Activated naive CD4-positive, alpha-beta T cell treated with anti-CD3 and anti-CD28 coated beads, Interleukin-2, amount 10 ng/mL, durations not matched to agents 7 days and 5 days (primary cell): Measurements from ENCODE around the gene NOL4L.

Experiments
- CTCF ChIA-PET: fragments of 350-600 bp; sonication (Branson Sonifier 250); formaldehyde crosslinking; loops from one replicate; lab custom pipeline; 2021; ENCODE audit warnings: antibody characterized with exemption; lab: Charles Lee
- DNase-seq: peaks from one replicate; pipeline ENCODE4 v3.0.0-alpha.2; 2020
- H3K27ac Mint-ChIP-seq: one replicate; pipeline ENCODE4 v1.8.0; 2021; ENCODE audit warnings: mild to moderate bottlenecking, moderate library complexity, mixed read lengths
- H3K27me3 Mint-ChIP-seq: one replicate; pipeline ENCODE4 v1.8.0; 2021; ENCODE audit warnings: mild to moderate bottlenecking, mixed read lengths
- H3K36me3 Mint-ChIP-seq: one replicate; pipeline ENCODE4 v1.8.0; 2021; ENCODE audit warnings: mixed read lengths
- H3K4me1 Mint-ChIP-seq: one replicate; pipeline ENCODE4 v1.8.0; 2021; ENCODE audit warnings: mixed read lengths
- H3K4me3 Mint-ChIP-seq: one replicate; pipeline ENCODE4 v1.8.0; 2021; ENCODE audit warnings: mild to moderate bottlenecking, moderate library complexity, mixed read lengths
- H3K9me3 Mint-ChIP-seq: one replicate; pipeline ENCODE4 v1.8.0; 2021; ENCODE audit warnings: mixed read lengths

NOL4L gene

DNA sequence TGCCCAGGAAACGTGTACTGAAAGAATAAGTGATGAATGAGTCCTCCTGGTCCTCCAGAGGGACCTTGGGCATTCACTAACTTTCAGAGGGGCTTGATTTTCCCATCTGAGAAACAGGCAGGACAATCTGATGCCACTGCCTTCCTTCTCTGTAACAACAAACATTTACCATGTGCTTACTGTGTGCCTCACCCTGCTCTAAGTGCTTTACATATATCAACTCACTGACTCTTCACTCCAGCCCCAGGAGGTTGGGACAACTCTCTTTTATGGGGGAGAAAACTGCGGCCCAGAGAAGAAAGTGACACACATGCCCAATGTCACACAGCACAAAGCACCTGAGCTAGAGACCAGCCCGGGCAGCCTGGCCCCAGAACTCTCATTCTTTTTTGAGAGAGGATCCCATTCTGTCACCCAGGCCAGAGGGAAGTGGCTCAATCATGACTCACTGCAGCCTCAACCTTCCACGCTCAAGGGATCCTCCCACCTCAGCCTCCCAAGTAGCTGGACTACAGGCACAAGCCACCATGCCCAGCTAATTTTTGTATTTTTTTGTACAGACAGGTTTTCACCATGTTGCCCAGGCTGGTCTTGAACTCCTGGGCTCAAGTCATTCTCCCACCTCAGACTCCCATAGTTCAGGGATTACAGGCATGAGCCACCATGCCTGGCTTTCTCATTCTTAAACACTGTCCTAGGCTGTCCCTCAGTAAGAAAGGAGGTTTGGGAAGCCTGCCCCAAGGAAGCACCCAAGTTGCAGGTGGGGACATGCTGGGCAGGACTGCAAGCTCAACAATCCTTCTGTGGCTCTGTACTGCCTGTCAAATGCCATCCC is 38.0 kb downstream of the NOL4L start:
- H3K27ac Mint-ChIP-seq: no peak overlapping the region
- DNase-seq: no peak
- no peak overlapping the region for H3K4me3 Mint-ChIP-seq
- CTCF ChIA-PET: no interaction called here
- peaks cover 36% of the 10 kb centered on the region for H3K4me1 Mint-ChIP-seq
- peaks cover 33% of the 10 kb centered on the region for H3K36me3 Mint-ChIP-seq
- H3K27me3 Mint-ChIP-seq: no peaks in the 10 kb centered on the region
- no peaks in the 10 kb centered on the region for H3K9me3 Mint-ChIP-seq

DNA sequence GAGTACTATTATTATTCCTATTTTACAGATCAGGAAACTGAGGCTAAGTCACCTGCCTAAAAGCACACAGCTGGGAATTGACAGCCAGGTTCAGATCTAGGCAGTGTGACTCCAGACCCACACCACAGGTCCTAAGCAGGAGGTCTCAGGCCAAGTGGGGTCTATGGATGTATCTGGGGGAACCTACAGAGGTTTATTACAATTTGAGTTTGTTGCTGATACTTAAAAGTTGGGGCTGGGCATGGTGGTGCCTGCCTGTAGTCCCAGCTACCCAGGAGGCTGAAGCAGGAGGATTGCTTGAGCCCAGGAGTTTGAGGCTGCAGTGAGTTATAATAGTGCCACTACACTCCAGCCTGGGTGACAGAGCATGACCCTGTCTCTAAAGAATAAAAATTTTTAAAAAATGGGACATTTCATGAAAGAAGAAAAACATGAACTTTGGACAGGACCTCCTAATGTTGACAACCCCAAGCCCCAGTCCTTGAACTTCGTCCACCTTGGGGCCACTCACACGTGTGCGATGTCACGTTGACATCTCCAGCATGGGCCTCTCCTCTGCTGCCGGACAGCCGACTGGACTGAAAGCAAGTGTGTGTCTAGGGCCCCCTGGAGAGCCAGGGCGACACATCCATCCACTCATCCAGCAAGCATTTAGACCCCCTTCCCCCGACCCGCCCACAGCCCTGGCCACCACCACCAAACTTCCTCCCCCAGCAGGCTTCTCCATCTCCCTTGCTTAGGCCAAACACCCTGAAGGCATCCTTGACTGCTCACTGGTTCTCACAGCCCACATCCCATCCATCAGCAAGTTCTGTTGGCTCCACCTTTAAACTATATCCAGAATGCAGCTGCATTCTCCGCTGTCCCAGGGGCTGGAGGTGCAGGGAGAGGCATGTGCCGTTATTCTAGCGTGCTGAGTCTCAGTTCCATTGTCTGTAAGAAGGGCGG is 40.0 kb downstream of the NOL4L start:
- H3K4me1 Mint-ChIP-seq: peaks cover 52% of the 10 kb centered on the region
- CTCF ChIA-PET: interaction anchor here (0.8 to 9.6 kb wide), 3 partner anchors 20 to 36 kb away, joined by 3 to 173 read pairs (median 3); no protein-coding TSS in a partner anchor

DNA sequence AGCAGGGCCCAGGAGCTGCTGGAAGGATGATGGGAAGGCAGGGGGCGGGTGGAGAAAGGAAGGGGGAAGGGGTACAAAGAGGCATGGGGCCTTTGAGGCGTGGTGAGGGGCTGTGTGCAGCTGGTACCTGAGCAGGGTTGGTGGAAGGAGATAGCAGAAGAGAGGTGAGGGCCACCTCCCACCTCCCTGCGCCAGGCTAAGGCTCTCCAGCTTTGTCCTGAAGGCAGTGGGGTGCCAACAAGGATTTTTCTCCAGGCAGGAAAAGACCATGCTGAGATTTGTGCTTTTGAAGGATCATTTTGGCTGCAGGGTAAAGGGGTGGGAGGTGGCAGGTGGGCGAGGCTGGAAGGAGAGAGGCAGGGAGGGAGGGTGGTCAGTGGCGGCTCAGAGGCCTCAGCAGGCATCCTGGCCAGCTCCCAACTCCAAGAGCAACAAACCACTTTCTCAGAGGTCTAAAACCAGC is 40.8 kb downstream of the NOL4L start:
- DNase-seq: no peak
- Mint-ChIP-seq H3K36me3 (peaks cover 37% of the 10 kb centered on the region), H3K27ac (no peak overlapping the region), H3K4me1 (peaks cover 61% of the 10 kb centered on the region), H3K9me3 (no peaks in the 10 kb centered on the region), H3K27me3 (no peaks in the 10 kb centered on the region), H3K4me3 (no peak overlapping the region)
- CTCF ChIA-PET: interaction anchor here (9.6 kb wide), 1 partner anchor 19 kb away, joined by 173 read pairs; no protein-coding TSS in a partner anchor

More for the DNA sequence above, 40.0 kb downstream of the NOL4L start:
- no peaks in the 10 kb centered on the region for H3K27me3 Mint-ChIP-seq
- peaks cover 35% of the 10 kb centered on the region for H3K36me3 Mint-ChIP-seq
- DNase-seq: no peak
- no peak overlapping the region for H3K27ac Mint-ChIP-seq
- H3K4me3 Mint-ChIP-seq: no peak overlapping the region
- H3K9me3 Mint-ChIP-seq: no peaks in the 10 kb centered on the region

DNA sequence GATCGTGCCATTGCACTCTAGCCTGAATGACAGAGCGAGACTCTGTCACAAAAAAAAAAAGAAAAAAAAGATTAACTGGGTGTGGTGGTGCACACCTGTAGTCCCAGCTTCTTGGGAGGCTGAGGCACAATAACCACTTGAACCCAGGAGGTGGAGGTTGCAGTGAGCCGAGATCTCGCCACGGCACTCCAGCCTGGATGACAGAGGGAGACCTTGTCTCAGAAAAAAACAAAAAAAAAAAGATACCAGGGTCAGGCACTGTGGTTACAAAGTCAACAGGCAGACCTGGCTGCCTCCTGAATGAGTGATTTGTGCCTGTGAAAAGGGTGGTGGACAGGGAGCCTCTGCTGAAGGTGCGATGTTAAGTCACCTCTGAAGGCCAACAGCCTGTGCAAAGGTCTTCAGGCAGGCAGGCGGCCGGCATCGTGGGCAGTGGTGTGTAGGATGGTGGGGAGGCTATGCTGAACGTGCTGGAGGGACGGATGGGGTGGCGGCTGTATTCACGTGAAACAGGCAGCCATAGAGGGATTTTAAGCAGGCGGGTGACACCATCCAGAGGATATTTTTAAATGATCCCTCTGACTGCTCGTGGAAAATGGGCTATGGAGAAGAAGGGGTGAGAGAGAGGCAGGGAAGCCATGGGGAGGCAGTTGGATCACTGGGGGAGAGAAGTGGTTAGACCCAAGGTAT is 41.4 kb downstream of the NOL4L start:
- CTCF ChIA-PET: interaction anchor here (0.8 to 9.6 kb wide), 2 partner anchors 19 to 109 kb away, joined by 3 to 173 read pairs; no protein-coding TSS in a partner anchor
- H3K9me3 Mint-ChIP-seq: no peaks in the 10 kb centered on the region
- peaks cover 66% of the 10 kb centered on the region for H3K4me1 Mint-ChIP-seq
- no peak for DNase-seq
- no peak overlapping the region for H3K4me3 Mint-ChIP-seq
- peak overlapping the region; percentile 28 for H3K27ac Mint-ChIP-seq
- peaks cover 36% of the 10 kb centered on the region for H3K36me3 Mint-ChIP-seq
- no peaks in the 10 kb centered on the region for H3K27me3 Mint-ChIP-seq

DNA sequence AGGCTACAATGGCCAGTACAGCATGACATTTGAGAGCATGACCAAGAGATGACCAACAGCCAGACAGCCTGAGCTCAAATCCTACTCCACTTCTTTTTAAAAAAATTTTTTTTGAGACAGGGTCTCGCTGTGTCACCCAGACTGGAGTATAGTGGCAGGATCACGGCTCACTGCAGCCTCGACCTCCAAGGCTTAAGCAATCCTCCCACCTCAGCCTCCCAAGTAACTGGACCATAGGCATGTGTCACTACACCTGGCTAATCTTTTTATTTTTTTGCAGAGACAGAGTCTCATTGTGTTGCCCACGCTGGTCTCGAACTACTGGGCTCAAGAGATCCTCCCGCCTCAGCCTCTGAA is 42.9 kb downstream of the NOL4L start:
- CTCF ChIA-PET: interaction anchor here (9.6 kb wide), 1 partner anchor 17 kb away, joined by 173 read pairs; no protein-coding TSS in a partner anchor
- Mint-ChIP-seq H3K4me3 (no peak overlapping the region), H3K4me1 (peaks cover 68% of the 10 kb centered on the region), H3K27ac (peak overlapping the region; percentile 39), H3K9me3 (no peaks in the 10 kb centered on the region), H3K36me3 (peaks cover 30% of the 10 kb centered on the region), H3K27me3 (no peaks in the 10 kb centered on the region)
- no peak for DNase-seq

DNA sequence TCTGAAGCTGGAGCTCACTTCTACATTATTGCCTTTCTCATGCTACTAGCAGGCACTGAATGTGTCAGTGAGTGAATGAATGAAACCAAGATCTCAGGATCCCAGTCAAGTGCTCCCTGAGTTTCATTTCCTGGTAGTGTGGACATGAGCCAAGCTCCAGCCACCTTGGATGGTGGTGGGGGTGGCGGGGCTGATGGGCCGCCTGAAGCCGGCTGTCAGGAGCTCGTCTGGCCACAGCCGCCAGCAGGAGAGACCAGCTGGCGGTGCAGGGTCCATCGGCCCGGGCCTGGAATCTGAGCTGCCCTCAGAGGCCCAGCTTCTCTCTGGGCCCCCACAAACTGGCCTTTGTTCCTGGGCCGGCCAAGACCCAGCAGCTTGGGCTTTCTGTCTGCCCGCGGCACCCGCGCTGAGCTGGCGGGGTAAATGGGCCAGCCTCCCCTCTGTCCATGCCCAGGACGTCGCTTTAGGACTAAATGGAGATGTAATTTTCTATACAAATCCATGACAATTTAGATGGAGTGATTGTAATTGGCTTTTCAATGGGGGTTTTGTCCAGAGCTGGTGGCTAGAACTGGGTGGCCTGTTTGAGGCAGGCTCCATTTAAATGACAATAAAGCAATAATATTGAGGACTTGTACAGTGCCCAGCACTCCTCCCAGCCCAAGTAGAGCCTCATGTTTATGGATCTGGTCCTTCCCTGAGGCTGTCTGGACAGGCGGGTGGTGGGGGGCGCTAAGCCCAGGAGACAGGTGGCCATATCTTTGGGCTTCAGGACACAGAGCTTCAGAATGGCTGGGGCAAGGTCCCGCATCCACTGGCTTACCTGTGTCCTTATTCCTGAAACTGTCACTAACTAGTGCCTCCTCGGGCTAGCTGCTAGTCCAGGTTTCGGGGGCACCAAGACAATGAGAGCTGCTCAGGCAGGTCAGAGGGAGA is 43.5 kb downstream of the NOL4L start:
- peak overlapping the region; percentile 99 for H3K27ac Mint-ChIP-seq
- no peaks in the 10 kb centered on the region for H3K9me3 Mint-ChIP-seq
- no peaks in the 10 kb centered on the region for H3K27me3 Mint-ChIP-seq
- H3K4me3 Mint-ChIP-seq: no peak overlapping the region
- no peak for DNase-seq
- H3K36me3 Mint-ChIP-seq: peaks cover 33% of the 10 kb centered on the region
- H3K4me1 Mint-ChIP-seq: peaks cover 68% of the 10 kb centered on the region
- CTCF ChIA-PET: interaction anchor here (1.0 to 9.6 kb wide), 2 partner anchors 13 to 17 kb away, joined by 3 to 173 read pairs; no protein-coding TSS in a partner anchor

DNA sequence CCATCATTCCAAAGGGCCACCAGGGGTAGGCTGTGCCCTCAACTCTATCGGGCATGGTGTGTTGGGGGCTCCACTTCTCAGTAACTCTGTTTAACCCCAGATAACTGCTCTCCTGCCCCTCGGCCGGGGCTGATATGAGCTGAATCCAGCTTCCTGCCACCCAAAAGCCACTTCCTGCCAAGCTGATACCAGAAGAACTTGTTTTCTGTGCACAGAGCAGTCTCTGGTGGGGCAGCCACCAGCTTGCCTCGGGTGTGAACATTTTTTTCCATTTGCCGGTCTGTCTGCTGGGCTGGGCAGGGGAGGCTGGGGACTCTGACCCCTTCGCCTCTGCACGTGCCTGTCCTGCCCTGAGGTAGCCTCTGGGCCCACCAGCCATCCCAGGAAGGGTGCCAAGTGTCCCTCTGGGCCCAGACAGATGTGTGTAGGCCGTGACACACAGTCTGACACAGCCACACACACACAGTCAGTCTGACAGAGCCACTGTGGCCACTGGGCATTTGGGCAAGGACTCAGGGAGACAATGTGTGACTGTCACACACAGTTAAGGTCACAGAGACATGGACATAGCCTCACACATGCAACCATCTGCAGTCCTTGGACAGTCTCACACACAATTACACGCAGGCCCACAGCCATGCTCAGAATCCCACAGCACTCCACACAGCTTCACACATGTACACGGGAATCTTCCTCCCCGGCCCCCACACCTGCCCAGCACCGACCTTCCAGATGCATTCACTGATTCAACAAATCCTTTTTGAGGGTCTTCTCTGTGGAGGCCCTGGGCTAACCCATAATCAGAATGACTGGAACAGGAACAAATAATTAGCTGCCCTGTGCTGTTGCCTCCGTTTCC is 45.1 kb downstream of the NOL4L start:
- CTCF ChIA-PET: interaction anchor here (0.8 to 9.6 kb wide), 6 partner anchors 9 to 238 kb away, joined by 3 to 173 read pairs (median 4); no protein-coding TSS in a partner anchor
- H3K9me3 Mint-ChIP-seq: no peaks in the 10 kb centered on the region
- H3K4me1 Mint-ChIP-seq: peaks cover 74% of the 10 kb centered on the region
- H3K27ac Mint-ChIP-seq: peak overlapping the region; percentile 99
- H3K4me3 Mint-ChIP-seq: peak overlapping the region; percentile 93
- H3K36me3 Mint-ChIP-seq: peaks cover 34% of the 10 kb centered on the region
- DNase-seq: peak; percentile 84
- no peaks in the 10 kb centered on the region for H3K27me3 Mint-ChIP-seq

DNA sequence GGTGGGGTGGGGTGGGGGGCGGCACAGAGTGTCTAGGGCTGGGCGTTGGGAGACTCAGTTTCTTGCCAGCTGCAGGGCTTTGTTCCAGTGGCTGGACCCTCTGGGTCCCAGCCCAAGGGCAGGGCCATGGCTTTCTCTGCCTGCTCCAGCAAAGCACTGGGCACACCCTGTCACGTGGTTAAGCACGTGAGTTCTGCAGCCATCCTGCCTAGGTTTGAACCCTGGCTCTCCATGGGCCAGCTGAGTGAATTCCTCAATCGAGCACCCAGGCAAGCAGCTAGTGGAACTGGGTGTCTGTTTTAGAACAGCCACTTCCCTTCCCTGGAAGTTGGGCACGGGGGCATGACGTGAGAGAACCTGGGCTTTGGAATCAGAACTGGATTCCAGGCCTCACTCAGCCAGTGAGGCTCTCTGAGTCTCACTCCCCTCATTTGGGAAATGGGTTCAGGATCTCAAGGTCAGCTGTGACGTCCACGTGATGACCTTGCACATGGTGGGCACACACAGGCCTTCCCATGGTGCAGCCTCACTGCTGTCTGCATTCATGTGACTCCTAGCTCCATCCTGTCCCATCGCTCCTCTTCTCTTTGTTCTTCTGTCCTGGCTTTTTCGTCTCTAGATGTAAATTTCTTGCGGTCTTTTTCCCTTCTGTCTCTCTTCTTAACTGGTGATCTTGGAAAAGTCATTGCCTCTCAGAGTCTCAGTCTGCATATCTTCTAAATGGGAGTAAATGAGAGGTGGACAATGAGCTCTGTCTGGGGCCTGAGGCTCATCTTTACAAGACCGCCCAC is 45.9 kb downstream of the NOL4L start:
- peak; percentile 60 for DNase-seq
- Mint-ChIP-seq H3K27ac (peak overlapping the region; percentile 99), H3K36me3 (peaks cover 30% of the 10 kb centered on the region), H3K4me1 (peaks cover 78% of the 10 kb centered on the region), H3K27me3 (no peaks in the 10 kb centered on the region), H3K4me3 (peak overlapping the region; percentile 93), H3K9me3 (no peaks in the 10 kb centered on the region)
- CTCF ChIA-PET: interaction anchor here (0.6 to 9.6 kb wide), 6 partner anchors 8 to 239 kb away, joined by 3 to 173 read pairs (median 4); no protein-coding TSS in a partner anchor

DNA sequence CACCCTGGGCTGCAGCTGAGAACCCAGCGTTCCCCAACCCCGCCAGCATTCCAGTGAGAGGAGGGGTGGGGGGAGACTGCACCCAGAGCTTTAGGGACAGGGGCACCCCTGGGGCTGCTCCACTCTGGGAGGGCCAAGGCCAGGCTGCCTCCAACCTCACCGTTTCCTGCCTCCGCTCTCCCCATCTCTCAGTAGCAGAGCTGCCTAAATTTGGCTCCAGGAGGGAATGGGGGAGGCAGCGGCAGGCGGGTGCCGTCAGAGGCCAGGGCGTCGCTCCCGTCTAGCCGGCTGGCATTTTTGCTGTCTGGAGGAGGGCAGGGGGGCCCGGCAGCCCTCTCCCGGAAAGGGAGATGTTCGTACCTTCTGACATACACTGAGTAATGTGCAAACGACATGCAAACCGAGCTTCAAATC is 46.6 kb downstream of the NOL4L start:
- DNase-seq: peak; percentile 56
- no peaks in the 10 kb centered on the region for H3K9me3 Mint-ChIP-seq
- peaks cover 29% of the 10 kb centered on the region for H3K36me3 Mint-ChIP-seq
- CTCF ChIA-PET: interaction anchor here (0.6 to 9.6 kb wide), 3 partner anchors 14 to 118 kb away, joined by 3 to 173 read pairs (median 8); no protein-coding TSS in a partner anchor
- peak overlapping the region; percentile 93 for H3K4me3 Mint-ChIP-seq
- H3K4me1 Mint-ChIP-seq: peaks cover 78% of the 10 kb centered on the region
- H3K27me3 Mint-ChIP-seq: no peaks in the 10 kb centered on the region
- H3K27ac Mint-ChIP-seq: peak overlapping the region; percentile 99

DNA sequence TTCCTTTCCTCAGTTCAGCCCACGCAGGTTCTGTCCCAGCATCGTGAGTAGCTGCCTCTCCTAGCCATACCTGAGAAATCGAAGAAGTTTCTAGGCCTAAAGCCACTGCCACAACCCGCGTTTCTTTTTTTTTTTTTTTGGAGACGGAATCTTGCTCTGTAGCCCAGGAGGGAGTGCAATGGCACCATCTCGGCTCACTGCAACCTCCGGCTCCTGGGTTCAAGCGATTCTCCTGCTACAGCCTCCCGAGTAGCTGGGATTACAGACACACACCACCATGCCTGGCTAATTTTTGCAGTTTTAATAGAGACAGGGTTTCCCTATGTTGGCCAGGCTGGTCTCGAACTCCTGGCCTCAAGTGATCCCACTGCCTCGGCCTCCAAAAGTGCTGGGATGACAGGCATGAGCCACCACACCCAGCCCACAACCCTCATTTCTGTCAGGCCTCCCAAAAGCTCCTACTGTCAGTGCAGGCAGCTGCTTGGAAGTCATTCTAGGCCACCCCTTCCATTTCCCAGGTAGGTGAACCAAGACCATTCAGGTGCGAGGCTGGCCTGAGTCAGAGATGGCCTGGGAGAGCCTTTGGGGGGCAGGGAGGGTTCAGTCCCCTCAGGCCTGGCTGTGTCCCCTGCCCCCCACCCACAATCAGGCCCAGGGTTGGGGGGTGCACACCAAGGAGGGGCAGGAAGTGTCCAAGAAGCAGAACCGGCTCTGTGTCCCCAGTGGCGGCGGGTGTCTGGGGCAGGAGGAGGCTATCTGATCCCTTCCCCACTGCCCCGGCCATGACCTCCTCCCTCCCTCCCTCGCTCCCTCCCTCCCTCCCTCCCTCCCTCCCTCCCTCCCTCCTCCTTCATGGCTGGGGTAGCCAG is 47.2 kb downstream of the NOL4L start:
- Mint-ChIP-seq H3K4me1 (peaks cover 82% of the 10 kb centered on the region), H3K9me3 (no peaks in the 10 kb centered on the region), H3K4me3 (peak overlapping the region; percentile 93), H3K27me3 (no peaks in the 10 kb centered on the region), H3K36me3 (peaks cover 28% of the 10 kb centered on the region), H3K27ac (peak overlapping the region; percentile 99)
- peak; percentile 50 for DNase-seq
- CTCF ChIA-PET: interaction anchor here (9.6 kb wide), 1 partner anchor 13 kb away, joined by 173 read pairs; no protein-coding TSS in a partner anchor
